HFFc6 (cell line): ENCODE measurements around the gene KCNJ10. TPM values are rescaled to one million over a fixed set of nuclear protein-coding genes. Genes with fewer than 3 reads are reported as not detected.
"Not testable (repeated sequence)": the region's sequence is repeated elsewhere in the genome, so short reads cannot be mapped to it uniquely, and the experiment has no call there.

Experiments
- DNase-seq: peaks from one replicate; pipeline ENCODE4 v3.0.0-alpha.2; 2018
- H3K27ac Mint-ChIP-seq: 2 replicates; pipeline ENCODE4 v1.8.0; 2020; ENCODE audit warnings: mild to moderate bottlenecking, mixed read lengths
- H3K27me3 Mint-ChIP-seq: 2 replicates; pipeline ENCODE4 v1.8.0; 2021; ENCODE audit warnings: mild to moderate bottlenecking, moderate library complexity, mixed read lengths; ENCODE audit not compliant: insufficient read depth
- H3K36me3 Mint-ChIP-seq: 2 replicates; pipeline ENCODE4 v1.8.0; 2021; ENCODE audit warnings: low read depth, mixed read lengths
- H3K4me1 Mint-ChIP-seq: 2 replicates; pipeline ENCODE4 v1.8.0; 2020; ENCODE audit warnings: low read depth, mixed read lengths
- H3K4me3 Mint-ChIP-seq: 2 replicates; pipeline ENCODE4 v1.8.0; 2020; ENCODE audit warnings: mild to moderate bottlenecking, moderate library complexity, mixed read lengths
- H3K9me3 Mint-ChIP-seq: 2 replicates; pipeline ENCODE4 v1.8.0; 2020; ENCODE audit warnings: mild to moderate bottlenecking, mixed read lengths
- total RNA-seq, 6 experiments: library from RNA; stranded (reverse); fragmentation: NEBNext Ultra II Directional; extraction: Animal tissue kit (Norgen Biotek cat#: 25700); gene quantifications; 2 replicates in 1 of 6; 3 replicates in 5 of 6; pipeline ENCODE4 v1.2.3, GENCODE V29; 2021
- TF ChIP-seq, protein P1 (sequence below): fragments of 200-600 bp; sonication (generic); IDR thresholded peaks from 2 replicates; pipeline ENCODE4 v1.5.0; 2021; ENCODE audit warnings: antibody characterized with exemption, mild to moderate bottlenecking

The KCNJ10 gene
- total RNA-seq, 6 experiments from 2014 or later = not detected

DNA sequence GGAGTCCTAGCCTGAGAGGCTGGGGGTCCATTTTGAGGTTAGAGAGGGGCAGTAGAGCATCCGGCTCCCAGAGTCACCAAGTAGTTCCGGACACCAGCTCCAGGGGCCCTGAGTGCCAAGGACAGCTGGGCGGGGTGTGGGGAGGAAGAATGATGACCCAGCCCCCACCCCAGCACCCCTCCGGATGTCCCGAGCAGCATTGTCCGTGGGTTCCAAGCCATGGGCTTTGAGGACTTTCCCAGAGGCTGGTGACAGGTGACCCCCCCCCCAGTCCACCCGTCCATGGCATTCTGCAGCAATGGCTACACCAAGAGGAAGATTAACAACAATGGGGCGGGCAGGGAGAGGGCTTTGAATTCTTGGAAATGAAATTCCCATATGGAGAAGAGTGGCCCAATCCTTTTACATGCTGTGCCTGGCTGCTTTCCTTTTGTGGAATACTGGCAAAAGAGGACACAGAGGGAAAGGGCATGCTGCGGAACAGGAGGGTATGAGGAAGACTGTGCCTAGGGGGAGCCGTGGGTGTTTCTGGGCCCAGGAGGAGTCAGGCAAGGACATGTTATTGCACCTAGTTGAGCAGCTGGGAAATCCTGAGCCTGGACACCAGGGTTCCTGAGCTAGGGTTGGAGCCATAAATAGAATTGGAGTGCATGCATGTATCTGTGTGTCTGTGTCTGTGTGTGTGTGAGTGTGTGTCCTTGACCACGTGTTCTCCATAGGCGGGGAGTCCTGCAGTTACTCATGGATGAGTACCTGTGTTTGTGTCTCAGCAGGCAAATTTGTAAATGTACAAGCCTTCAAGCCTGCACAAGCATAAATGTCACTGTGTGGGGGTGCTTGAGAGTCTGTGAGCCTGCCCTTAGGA, 46.6 kb upstream of the KCNJ10 start:
- Mint-ChIP-seq H3K27ac (no peak overlapping the region), H3K27me3 (peaks cover 44% of the 10 kb centered on the region), H3K4me3 (no peak overlapping the region), H3K36me3 (no peaks in the 10 kb centered on the region), H3K9me3 (no peaks in the 10 kb centered on the region), H3K4me1 (peaks cover 16% of the 10 kb centered on the region)
- peak; percentile 57 for DNase-seq
- TF ChIP-seq, protein P1, sequence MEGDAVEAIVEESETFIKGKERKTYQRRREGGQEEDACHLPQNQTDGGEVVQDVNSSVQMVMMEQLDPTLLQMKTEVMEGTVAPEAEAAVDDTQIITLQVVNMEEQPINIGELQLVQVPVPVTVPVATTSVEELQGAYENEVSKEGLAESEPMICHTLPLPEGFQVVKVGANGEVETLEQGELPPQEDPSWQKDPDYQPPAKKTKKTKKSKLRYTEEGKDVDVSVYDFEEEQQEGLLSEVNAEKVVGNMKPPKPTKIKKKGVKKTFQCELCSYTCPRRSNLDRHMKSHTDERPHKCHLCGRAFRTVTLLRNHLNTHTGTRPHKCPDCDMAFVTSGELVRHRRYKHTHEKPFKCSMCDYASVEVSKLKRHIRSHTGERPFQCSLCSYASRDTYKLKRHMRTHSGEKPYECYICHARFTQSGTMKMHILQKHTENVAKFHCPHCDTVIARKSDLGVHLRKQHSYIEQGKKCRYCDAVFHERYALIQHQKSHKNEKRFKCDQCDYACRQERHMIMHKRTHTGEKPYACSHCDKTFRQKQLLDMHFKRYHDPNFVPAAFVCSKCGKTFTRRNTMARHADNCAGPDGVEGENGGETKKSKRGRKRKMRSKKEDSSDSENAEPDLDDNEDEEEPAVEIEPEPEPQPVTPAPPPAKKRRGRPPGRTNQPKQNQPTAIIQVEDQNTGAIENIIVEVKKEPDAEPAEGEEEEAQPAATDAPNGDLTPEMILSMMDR = no peak

DNA sequence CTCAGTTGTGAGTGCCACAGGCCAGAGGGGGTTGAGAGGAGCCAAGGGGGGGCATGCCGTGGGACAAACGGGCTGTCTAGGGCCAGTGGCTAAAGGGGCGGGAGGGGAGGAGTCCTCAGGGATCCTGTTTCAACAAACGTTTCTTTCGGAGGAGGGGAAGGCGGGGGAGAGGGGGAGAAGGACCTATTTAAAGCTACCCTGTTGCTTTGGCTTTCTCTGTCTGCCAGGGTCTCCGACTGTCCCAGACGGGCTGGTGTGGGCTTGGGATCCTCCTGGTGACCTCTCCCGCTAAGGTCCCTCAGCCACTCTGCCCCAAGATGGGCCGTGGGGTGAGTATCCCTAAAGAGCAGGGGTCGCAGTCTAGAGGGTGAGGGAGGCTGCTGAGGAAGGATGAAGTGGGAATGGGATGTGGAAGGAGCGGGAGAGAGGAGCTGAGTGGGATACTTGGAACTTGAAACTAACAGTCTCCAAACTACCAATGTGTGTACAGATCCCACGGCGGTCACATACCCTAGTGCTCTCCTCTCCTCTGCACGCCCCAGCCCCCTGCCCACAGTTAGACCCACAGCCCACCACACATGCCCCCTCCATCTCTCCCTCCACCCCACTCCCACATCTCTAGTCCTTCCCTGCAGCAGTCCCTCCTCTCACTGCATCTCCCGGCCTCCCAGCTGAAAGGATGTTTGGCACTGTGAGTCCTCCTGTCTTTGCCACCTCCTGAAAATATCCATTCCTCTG, 45.8 kb upstream of the KCNJ10 start, which contains the start of gene ATP1A2:
TSS of gene ATP1A2 (plus strand) at position 215 of the 738 bp plus-strand sequence. CDS start at position 318, 103 bp downstream.
- no peak within 1 kb of the TSS for H3K27ac Mint-ChIP-seq
- H3K9me3 Mint-ChIP-seq = no peaks in the 10 kb centered on the region
- H3K4me1 Mint-ChIP-seq = peaks cover 16% of the 10 kb centered on the region
- no peaks in the 10 kb centered on the region for H3K36me3 Mint-ChIP-seq
- DNase-seq = no peak
- H3K27me3 Mint-ChIP-seq = peaks cover 46% of the 10 kb centered on the region
- H3K4me3 Mint-ChIP-seq = no peak within 1 kb of the TSS
- TF ChIP-seq, protein P1 = no peak

DNA sequence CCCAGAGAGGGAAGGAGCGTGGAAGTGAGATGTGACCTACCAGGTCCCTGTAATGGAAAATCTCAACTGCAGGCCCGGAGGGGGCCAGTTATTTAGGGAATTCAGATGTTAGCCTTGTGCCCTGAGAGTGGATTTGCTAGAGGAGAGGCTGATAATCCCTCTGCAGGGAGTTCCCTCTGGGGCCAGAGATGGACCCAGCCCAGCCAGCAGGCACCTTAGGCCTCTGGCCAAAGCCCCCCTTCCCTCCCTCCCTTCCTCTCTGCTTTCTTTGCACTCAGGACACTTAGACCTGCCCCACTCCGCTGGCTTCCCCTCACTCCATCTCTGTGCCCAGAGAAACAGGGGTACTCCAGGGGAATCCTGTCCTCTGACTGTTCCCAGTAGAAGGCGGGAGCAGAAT, 44.1 kb upstream of the KCNJ10 start:
- DNase-seq = no peak
- H3K36me3 Mint-ChIP-seq = no peaks in the 10 kb centered on the region
- peaks cover 55% of the 10 kb centered on the region for H3K27me3 Mint-ChIP-seq
- no peak overlapping the region for H3K4me3 Mint-ChIP-seq
- H3K4me1 Mint-ChIP-seq = peaks cover 10% of the 10 kb centered on the region; the same call in 1 of the 2 replicates
- TF ChIP-seq, protein P1 = no peak
- H3K9me3 Mint-ChIP-seq = no peaks in the 10 kb centered on the region
- no peak overlapping the region for H3K27ac Mint-ChIP-seq

DNA sequence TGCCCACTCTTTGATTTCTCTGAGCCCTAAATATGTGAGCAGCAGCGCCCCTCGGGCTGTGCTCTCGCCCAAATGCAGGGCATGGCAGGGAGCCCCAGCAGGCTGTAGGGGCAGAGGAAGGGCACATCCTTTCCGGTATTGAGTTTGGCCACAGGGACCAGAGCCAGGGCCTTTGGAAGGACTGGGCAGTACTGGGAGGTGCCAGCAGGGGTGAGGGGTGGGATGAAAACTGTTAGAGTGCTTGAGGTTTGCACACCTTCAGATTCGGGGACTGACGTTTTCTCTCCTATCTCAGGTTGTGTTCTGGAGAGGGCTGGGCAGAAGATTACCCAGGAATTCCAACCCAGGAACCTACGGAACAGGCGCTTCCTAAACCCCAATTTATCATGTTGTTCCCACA, 43.4 kb upstream of the KCNJ10 start:
- H3K4me1 Mint-ChIP-seq = peaks cover 10% of the 10 kb centered on the region; the same call in 1 of the 2 replicates
- H3K27ac Mint-ChIP-seq = no peak overlapping the region
- no peaks in the 10 kb centered on the region for H3K9me3 Mint-ChIP-seq
- TF ChIP-seq, protein P1 = 0 out of 2 replicates have a peak, but pooled peaks have one; percentile 31
- DNase-seq = no peak
- no peaks in the 10 kb centered on the region for H3K36me3 Mint-ChIP-seq
- H3K4me3 Mint-ChIP-seq = no peak overlapping the region
- peaks cover 59% of the 10 kb centered on the region for H3K27me3 Mint-ChIP-seq

DNA sequence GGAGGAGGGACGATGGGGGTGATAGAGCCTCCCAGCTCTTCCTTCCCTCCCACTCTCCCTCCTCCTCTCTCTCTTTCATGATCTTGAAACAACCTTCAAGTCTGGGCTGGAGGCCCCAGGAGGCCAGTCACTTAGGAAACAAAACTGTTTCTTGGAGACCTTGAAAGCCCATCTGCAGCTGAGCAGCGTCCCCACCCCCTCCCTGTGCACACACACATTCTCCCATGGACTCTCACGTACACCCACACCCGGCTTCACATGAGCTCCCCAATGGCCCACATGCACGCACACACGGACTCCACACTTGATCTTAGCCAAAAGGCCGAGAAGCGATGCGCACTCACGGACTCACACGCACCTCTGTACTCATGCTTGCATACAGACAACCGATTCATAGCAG, 42.4 kb upstream of the KCNJ10 start:
- Mint-ChIP-seq H3K36me3 (no peaks in the 10 kb centered on the region), H3K4me1 (peaks cover 10% of the 10 kb centered on the region; the same call in 1 of the 2 replicates), H3K9me3 (no peaks in the 10 kb centered on the region), H3K27me3 (peaks cover 58% of the 10 kb centered on the region), H3K4me3 (no peak overlapping the region), H3K27ac (no peak overlapping the region)
- DNase-seq = no peak
- TF ChIP-seq, protein P1 = no peak

DNA sequence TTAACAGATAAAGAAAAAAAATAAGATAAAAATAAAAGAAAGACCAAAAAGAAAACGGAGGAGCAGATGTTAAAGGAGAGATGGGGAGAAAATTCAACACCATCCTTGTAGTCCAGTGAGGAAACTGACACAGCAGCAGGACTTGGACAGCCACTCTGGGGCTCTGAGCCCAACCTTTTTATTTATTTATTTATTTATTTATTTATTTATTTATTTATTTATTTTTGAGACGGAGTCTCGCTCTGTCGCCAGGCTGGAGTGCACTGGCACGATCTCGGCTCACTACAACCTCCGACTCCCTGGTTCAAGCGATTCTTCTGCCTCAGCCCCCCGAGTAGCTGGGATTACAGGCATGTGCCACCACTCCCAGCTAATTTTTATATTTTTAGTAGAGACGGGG, 41.5 kb upstream of the KCNJ10 start:
- H3K4me1 Mint-ChIP-seq, DNase-seq, H3K36me3 Mint-ChIP-seq, H3K9me3 Mint-ChIP-seq, H3K27ac Mint-ChIP-seq, H3K4me3 Mint-ChIP-seq: not testable (repeated sequence)
- peaks cover 51% of the 10 kb centered on the region for H3K27me3 Mint-ChIP-seq
